HG03460 (cell line): ENCODE measurements around the gene XCL2.
"Not testable (repeated sequence)": the region's sequence is repeated elsewhere in the genome, so short reads cannot be mapped to it uniquely, and the experiment has no call there.

Source experiments
- ATAC-seq: cut with Tn5 transposase; IDR thresholded peaks from one replicate; pipeline ENCODE4 v1.9.1; 2021; ENCODE audit not compliant: unreplicated experiment

XCL2 gene

GRCh38 chr1:168560370-168560769, 16.6 kb upstream of the XCL2 start:
- no peak for ATAC-seq

GRCh38 chr1:168556647-168557046, 12.8 kb upstream of the XCL2 start:
- no peak for ATAC-seq

GRCh38 chr1:168555508-168556046, 11.8 kb upstream of the XCL2 start:
- ATAC-seq, result no peak

GRCh38 chr1:168554603-168555483, 11.0 kb upstream of the XCL2 start:
- ATAC-seq, result no peak

GRCh38 chr1:168553680-168554553, 10.1 kb upstream of the XCL2 start:
- no peak for ATAC-seq

- no peak for ATAC-seq
Measured at GRCh38 chr1:168552961-168553360, 9.2 kb upstream of the XCL2 start.

- ATAC-seq, result no peak
Measured at GRCh38 chr1:168551688-168552087, 7.9 kb upstream of the XCL2 start.

GRCh38 chr1:168550971-168551370, 7.2 kb upstream of the XCL2 start:
- ATAC-seq, result no peak

- not testable (repeated sequence) for ATAC-seq
Measured at GRCh38 chr1:168546553-168546895, 2.7 kb upstream of the XCL2 start.

- not testable (repeated sequence) for ATAC-seq
Measured at GRCh38 chr1:168545678-168546552, 2.1 kb upstream of the XCL2 start.

- ATAC-seq, result not testable (repeated sequence)
Measured at GRCh38 chr1:168542978-168543377, 819 bp downstream of the XCL2 start.

GRCh38 chr1:168540798-168541197, 3.0 kb downstream of the XCL2 start:
- not testable (repeated sequence) for ATAC-seq

- ATAC-seq, result peak; percentile 97
Measured at GRCh38 chr1:168535536-168535935, 8.3 kb downstream of the XCL2 start.

GRCh38 chr1:168531615-168532345, 12.0 kb downstream of the XCL2 start:
- ATAC-seq, result no peak

GRCh38 chr1:168529518-168529917, 14.3 kb downstream of the XCL2 start:
- no peak for ATAC-seq

- ATAC-seq, result no peak
Measured at GRCh38 chr1:168521401-168522000, 22.3 kb downstream of the XCL2 start.

GRCh38 chr1:168520832-168521231, 23.0 kb downstream of the XCL2 start:
- no peak for ATAC-seq

- ATAC-seq, result no peak
Measured at GRCh38 chr1:168520052-168520751, 23.6 kb downstream of the XCL2 start.

- no peak for ATAC-seq
Measured at GRCh38 chr1:168518813-168519212, 25.0 kb downstream of the XCL2 start.
